Peyer's patch (tissue), 4 donors: ENCODE measurements around the gene CCND1. TPM values are rescaled to one million over a fixed set of nuclear protein-coding genes. Genes with fewer than 3 reads are reported as not detected.

Experiments used
- DNase-seq, 3 donors: peaks; one replicate each; pipeline ENCODE4 v3.0.0-alpha.2; 2017 to 2019
- H3K27ac ChIP-seq, 4 donors: fragments of 200-600 bp; sonication (generic); one replicate each; pipeline ENCODE4 v1.5.1; 2016 to 2019
- H3K27me3 ChIP-seq, 2 donors: fragments of 200-600 bp; sonication (generic); one replicate each; pipeline ENCODE4 v1.5.1; 2019
- H3K36me3 ChIP-seq, 3 donors: fragments of 200-600 bp; sonication (generic); one replicate each; pipeline ENCODE4 v1.5.1; 2016 to 2019
- H3K4me1 ChIP-seq, 4 donors: fragments of 200-600 bp; sonication (generic); one replicate each; pipeline ENCODE4 v1.5.1; 2016 to 2019
- H3K4me3 ChIP-seq, 4 donors: fragments of 200-600 bp; sonication (generic); 1 replicate in 3 of 4; 2 replicates in 1 of 4; pipeline ENCODE4 v1.5.1; 2016 to 2019; ENCODE audit warnings: mild to moderate bottlenecking in 1 of 4
- H3K9me3 ChIP-seq, 4 donors: fragments of 200-600 bp; sonication (generic); one replicate each; pipeline ENCODE4 v1.5.1; 2016 to 2019; ENCODE audit warnings: mild to moderate bottlenecking in 1 of 4
- POLR2A ChIP-seq, 2 donors: fragments of 450-650 bp; IDR thresholded peaks; one replicate each; pipeline ENCODE4 v1.5.1; 2017; ENCODE audit warnings: antibody characterized with exemption in 2 of 2, mild to moderate bottlenecking in 2 of 2, moderate library complexity in 2 of 2
- total RNA-seq, 4 donors: library from RNA; depleted of rRNA; stranded (reverse); fragments of >200 nt; gene quantifications; one replicate each; pipeline ENCODE4 v1.1.0, GENCODE V29; 2016
- TF ChIP-seq, protein P1 (sequence below), 6 experiments: fragments of 450-650 bp in 4 of 6; fragments of 200-600 bp in 2 of 6; sonication (generic) in 1 of 6; IDR thresholded peaks; one replicate each; pipeline ENCODE4 v1.5.1; 2017 to 2019; ENCODE audit warnings: antibody characterized with exemption in 6 of 6, mild to moderate bottlenecking in 3 of 6, moderate library complexity in 1 of 6

Gene CCND1
- total RNA-seq, 4 donors from 2014 or later: 13.5 to 46.6 (median 40.0) TPM

DNA sequence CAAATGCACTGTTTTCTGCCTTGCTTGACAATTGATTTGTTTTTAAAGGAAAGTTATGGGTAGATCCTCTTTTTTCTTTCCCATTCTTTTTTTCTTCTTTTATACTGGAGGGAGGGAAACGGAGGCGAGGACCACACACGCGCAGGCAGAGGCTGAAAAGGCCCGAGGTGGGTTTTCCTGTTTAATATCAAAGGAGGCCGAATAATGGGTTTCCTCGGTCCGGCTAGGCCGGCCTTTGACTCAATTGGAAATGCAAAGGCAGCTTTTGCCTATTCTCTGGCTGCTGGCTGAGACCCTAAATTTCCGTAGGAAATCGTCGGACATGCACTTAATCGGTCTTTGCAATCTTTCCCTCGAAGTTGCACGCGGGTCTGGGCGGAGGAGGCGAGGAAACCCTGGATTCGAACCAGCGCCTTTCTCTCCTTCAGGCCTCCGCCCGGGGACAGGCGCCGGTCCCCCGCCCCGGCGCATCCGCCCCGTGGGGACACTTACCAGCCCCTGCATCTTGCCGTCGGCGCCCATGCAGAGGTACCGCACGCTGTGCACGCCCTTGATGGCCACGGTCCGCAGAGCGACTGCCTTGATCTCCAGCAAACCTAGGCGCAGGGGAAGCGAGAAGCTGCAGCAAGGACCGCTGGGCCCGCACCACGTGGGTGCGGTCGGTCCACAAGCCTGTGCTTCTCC lies 62.0 kb downstream of the CCND1 start:
- Histone ChIP-seq H3K4me1 (peaks cover 0 to 69% (median 5%) of the 10 kb centered on the region in 4 donors), H3K27ac (no peak overlapping the region), H3K4me3 (peak overlapping the region in 1 of 4 donors; percentile 47), H3K36me3 (no peaks in the 10 kb centered on the region), H3K9me3 (no peaks in the 10 kb centered on the region), H3K27me3 (peaks cover 0 to 27% of the 10 kb centered on the region in 2 donors)
- no peak for TF ChIP-seq POLR2A (IDR thresholded peaks at IDR 0.05)
- TF ChIP-seq, protein P1, sequence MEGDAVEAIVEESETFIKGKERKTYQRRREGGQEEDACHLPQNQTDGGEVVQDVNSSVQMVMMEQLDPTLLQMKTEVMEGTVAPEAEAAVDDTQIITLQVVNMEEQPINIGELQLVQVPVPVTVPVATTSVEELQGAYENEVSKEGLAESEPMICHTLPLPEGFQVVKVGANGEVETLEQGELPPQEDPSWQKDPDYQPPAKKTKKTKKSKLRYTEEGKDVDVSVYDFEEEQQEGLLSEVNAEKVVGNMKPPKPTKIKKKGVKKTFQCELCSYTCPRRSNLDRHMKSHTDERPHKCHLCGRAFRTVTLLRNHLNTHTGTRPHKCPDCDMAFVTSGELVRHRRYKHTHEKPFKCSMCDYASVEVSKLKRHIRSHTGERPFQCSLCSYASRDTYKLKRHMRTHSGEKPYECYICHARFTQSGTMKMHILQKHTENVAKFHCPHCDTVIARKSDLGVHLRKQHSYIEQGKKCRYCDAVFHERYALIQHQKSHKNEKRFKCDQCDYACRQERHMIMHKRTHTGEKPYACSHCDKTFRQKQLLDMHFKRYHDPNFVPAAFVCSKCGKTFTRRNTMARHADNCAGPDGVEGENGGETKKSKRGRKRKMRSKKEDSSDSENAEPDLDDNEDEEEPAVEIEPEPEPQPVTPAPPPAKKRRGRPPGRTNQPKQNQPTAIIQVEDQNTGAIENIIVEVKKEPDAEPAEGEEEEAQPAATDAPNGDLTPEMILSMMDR (IDR thresholded peaks at IDR 0.05): no peak
- DNase-seq: no peak

DNA sequence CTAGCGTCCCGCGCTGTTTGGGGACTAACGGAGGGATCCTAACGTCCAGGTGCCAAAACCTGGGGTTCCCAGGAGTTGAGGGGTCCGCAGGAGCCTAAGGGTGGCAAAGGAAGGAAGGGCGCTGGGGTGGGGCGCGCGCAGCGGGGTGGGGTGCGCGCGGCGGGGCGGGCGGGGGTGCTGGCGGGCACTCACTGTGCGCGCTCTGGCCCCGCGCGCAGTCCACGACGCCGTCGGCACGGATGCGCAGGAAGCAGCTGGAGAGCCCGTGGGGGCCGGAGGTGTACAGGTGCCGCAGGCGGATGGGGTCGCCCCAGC lies 62.5 kb downstream of the CCND1 start:
- H3K4me1 ChIP-seq: peaks cover 0 to 69% (median 5%) of the 10 kb centered on the region in 4 donors
- H3K4me3 ChIP-seq: peak overlapping the region in 1 of 4 donors; percentile 47
- no peaks in the 10 kb centered on the region for H3K36me3 ChIP-seq
- no peaks in the 10 kb centered on the region for H3K9me3 ChIP-seq
- peaks cover 0 to 27% of the 10 kb centered on the region in 2 donors for H3K27me3 ChIP-seq
- no peak overlapping the region for H3K27ac ChIP-seq
- TF ChIP-seq POLR2A (IDR thresholded peaks at IDR 0.05): no peak
- TF ChIP-seq, protein P1 (IDR thresholded peaks at IDR 0.05): no peak
- DNase-seq: no peak

Other genes starting within 250 kb of the CCND1 start
- not detected for gene LINC01488, start 159.5 kb upstream of the CCND1 start, total RNA-seq
- gene LTO1, start 34.2 kb downstream of the CCND1 start, total RNA-seq: 10 to 100 TPM; 22.1 to 50.3 (median 36.6) TPM
- 1 to 10 TPM in 2 of 4 donors, not detected in 2; 3.2 to 4.9 TPM for gene FGF19, start 62.9 kb downstream of the CCND1 start, total RNA-seq
- gene FGF4, start 134.2 kb downstream of the CCND1 start, total RNA-seq: not detected
- not detected for gene FGF3, start 178.3 kb downstream of the CCND1 start, total RNA-seq